ENCODE results near the gene KCNA2.

Gene KCNA2

DNA sequence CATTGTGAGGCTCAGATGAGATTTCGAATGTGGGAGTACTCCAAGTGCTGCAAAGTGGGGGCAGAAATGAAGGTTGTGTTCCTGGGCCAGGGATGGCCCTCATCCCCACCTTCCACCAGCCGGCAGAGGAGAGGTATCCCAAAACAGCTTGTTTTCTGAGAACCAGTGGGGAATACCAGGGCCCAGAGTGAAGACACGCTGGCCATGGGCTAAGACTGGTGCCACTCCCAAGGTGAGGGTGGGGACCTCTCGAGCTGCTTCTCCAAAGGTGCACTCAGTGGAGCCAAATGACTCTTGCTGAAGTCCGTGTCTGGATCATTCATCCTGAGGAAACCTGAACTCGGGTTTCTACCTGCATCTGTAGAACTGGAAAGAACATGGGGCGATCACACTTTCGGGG lies 22.1 kb downstream of the KCNA2 start:
- CTCF ChIA-PET = interaction anchor here (0.7 kb wide), 1 partner anchor 171 kb away, joined by 3 read pairs; no protein-coding TSS in a partner anchor
- Histone ChIP-seq H3K36me3 (ENCODE audit: control insufficient read depth in 2 of 2, insufficient read depth in 1 of 2, low read length in 2 of 2) (no peaks in the 10 kb centered on the region), H3K27ac (ENCODE audit: extremely low read depth, low read depth, low read length) (no peak overlapping the region), H3K4me3 (ENCODE audit: low read depth, low read length) (no peak overlapping the region), H3K9me3 (ENCODE audit: control insufficient read depth, insufficient read depth, low read depth, low read length) (no peaks in the 10 kb centered on the region), H3K4me1 (ENCODE audit: control insufficient read depth, insufficient read depth, low read length) (no peaks in the 10 kb centered on the region)
- no peak for TF ChIP-seq ZNF354C (tag by site-specific recombination; IDR thresholded peaks at IDR 0.05; ENCODE audit: borderline replicate concordance, low read depth)
- TF ChIP-seq ZBTB44 (tag by site-specific recombination; IDR thresholded peaks at IDR 0.05) = no peak
- TF ChIP-seq ZFHX2 (tag by site-specific recombination; conservative IDR thresholded peaks at IDR 0.05) = no peak
- no peak for TF ChIP-seq ZNF394 (tag by site-specific recombination; IDR thresholded peaks at IDR 0.05; ENCODE audit: borderline replicate concordance)
- no peak for TF ChIP-seq ZNF174 (tag by site-specific recombination; IDR thresholded peaks at IDR 0.05)
- TF ChIP-seq ZSCAN4 (tag by site-specific recombination; IDR thresholded peaks at IDR 0.05) = no peak
- no peak for TF ChIP-seq ZNF585B (tag by site-specific recombination; IDR thresholded peaks at IDR 0.05)
- no peak for TF ChIP-seq ZNF223 (tag by site-specific recombination; IDR thresholded peaks at IDR 0.05)
- no peak for TF ChIP-seq GLI4 (tag by site-specific recombination; IDR thresholded peaks at IDR 0.05)
- TF ChIP-seq ZNF654 (tag by site-specific recombination; IDR thresholded peaks at IDR 0.05; ENCODE audit: low read depth) = no peak
- TF ChIP-seq ZNF362 (tag by site-specific recombination; IDR thresholded peaks at IDR 0.05) = no peak
- no peak for TF ChIP-seq SCRT1 (tag by site-specific recombination; IDR thresholded peaks at IDR 0.05; ENCODE audit: borderline replicate concordance)
- no peak for TF ChIP-seq ZNF2 (tag by site-specific recombination; IDR thresholded peaks at IDR 0.05)
- no peak for TF ChIP-seq ZNF624 (tag by site-specific recombination; IDR thresholded peaks at IDR 0.05)
- no peak for TF ChIP-seq ZNF202 (tag by site-specific recombination; IDR thresholded peaks at IDR 0.05; ENCODE audit: borderline replicate concordance)
- no peak for TF ChIP-seq OVOL3 (tag by site-specific recombination; IDR thresholded peaks at IDR 0.05)
- TF ChIP-seq ZNF776 (tag by site-specific recombination; IDR thresholded peaks at IDR 0.05; ENCODE audit: borderline replicate concordance) = no peak
- TF ChIP-seq, protein P1, sequence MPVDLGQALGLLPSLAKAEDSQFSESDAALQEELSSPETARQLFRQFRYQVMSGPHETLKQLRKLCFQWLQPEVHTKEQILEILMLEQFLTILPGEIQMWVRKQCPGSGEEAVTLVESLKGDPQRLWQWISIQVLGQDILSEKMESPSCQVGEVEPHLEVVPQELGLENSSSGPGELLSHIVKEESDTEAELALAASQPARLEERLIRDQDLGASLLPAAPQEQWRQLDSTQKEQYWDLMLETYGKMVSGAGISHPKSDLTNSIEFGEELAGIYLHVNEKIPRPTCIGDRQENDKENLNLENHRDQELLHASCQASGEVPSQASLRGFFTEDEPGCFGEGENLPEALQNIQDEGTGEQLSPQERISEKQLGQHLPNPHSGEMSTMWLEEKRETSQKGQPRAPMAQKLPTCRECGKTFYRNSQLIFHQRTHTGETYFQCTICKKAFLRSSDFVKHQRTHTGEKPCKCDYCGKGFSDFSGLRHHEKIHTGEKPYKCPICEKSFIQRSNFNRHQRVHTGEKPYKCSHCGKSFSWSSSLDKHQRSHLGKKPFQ (tag by site-specific recombination; IDR thresholded peaks at IDR 0.05) = no peak
- no peak for TF ChIP-seq ZNF571 (tag by site-specific recombination; IDR thresholded peaks at IDR 0.05)
- TF ChIP-seq ZNF830 (tag by site-specific recombination; IDR thresholded peaks at IDR 0.05; ENCODE audit: low read depth) = no peak
- POLR2A ChIA-PET = no interaction called here

- H3K4me1 ChIP-seq (ENCODE audit: control insufficient read depth, insufficient read depth, low read length) = no peaks in the 10 kb centered on the region
- no peaks in the 10 kb centered on the region for H3K9me3 ChIP-seq (ENCODE audit: control insufficient read depth, insufficient read depth, low read depth, low read length)
- POLR2A ChIA-PET = no interaction called here
- H3K36me3 ChIP-seq (ENCODE audit: control insufficient read depth in 2 of 2, insufficient read depth in 1 of 2, low read length in 2 of 2) = no peaks in the 10 kb centered on the region
- H3K4me3 ChIP-seq (ENCODE audit: low read depth, low read length) = no peak overlapping the region
- no peak for TF ChIP-seq ZNF544 (tag by site-specific recombination; IDR thresholded peaks at IDR 0.05)
- CTCF ChIA-PET = interaction anchor here (0.6 to 0.8 kb wide), 2 partner anchors 43 to 59 kb away, joined by 3 to 6 read pairs; no protein-coding TSS in a partner anchor
- no peak overlapping the region for H3K27ac ChIP-seq (ENCODE audit: extremely low read depth, low read depth, low read length)
These were observed 22.7 kb downstream of the KCNA2 start for GRCh38 chr1:110583505-110583904.
